ENCODE results near the gene CELF2. TPM values are rescaled to one million over a fixed set of nuclear protein-coding genes. Genes with fewer than 3 reads are reported as not detected.

The CELF2 gene
- total RNA-seq, 1 experiment from 2014 or later = not detected

GRCh38 chr10:11250304-11250703 is 232.6 kb downstream of the CELF2 start:
- Mint-ChIP-seq H3K27ac (ENCODE audit: unreplicated experiment) (no peak overlapping the region), H3K27me3 (ENCODE audit: unreplicated experiment) (peaks cover 36% of the 10 kb centered on the region), H3K36me3 (ENCODE audit: insufficient read depth, unreplicated experiment) (no peaks in the 10 kb centered on the region), H3K9me3 (ENCODE audit: low read depth, unreplicated experiment) (no peaks in the 10 kb centered on the region), H3K4me1 (ENCODE audit: low read depth, unreplicated experiment) (no peaks in the 10 kb centered on the region), H3K4me3 (ENCODE audit: low read depth, unreplicated experiment) (no peak overlapping the region)
- no peak for DNase-seq
- BruUV-seq (replicated peaks) = no TSS peak
- no peak for TF ChIP-seq CTCF (IDR thresholded peaks at IDR 0.05; ENCODE audit: unreplicated experiment)
- CTCF ChIA-PET = no interaction called here
- intact Hi-C loops (cut with micrococcal nuclease; ENCODE audit: unreplicated experiment) = no loop called here

GRCh38 chr10:11252887-11253286 is 235.2 kb downstream of the CELF2 start:
- H3K36me3 Mint-ChIP-seq (ENCODE audit: insufficient read depth, unreplicated experiment) = no peaks in the 10 kb centered on the region
- H3K4me1 Mint-ChIP-seq (ENCODE audit: low read depth, unreplicated experiment) = no peaks in the 10 kb centered on the region
- peaks cover 50% of the 10 kb centered on the region for H3K27me3 Mint-ChIP-seq (ENCODE audit: unreplicated experiment)
- no peak overlapping the region for H3K27ac Mint-ChIP-seq (ENCODE audit: unreplicated experiment)
- BruUV-seq (replicated peaks) = no TSS peak
- H3K9me3 Mint-ChIP-seq (ENCODE audit: low read depth, unreplicated experiment) = no peaks in the 10 kb centered on the region
- intact Hi-C loops (cut with micrococcal nuclease; ENCODE audit: unreplicated experiment) = no loop called here
- CTCF ChIA-PET = no interaction called here
- no peak for TF ChIP-seq CTCF (IDR thresholded peaks at IDR 0.05; ENCODE audit: unreplicated experiment)
- no peak overlapping the region for H3K4me3 Mint-ChIP-seq (ENCODE audit: low read depth, unreplicated experiment)
- no peak for DNase-seq

- H3K27me3 Mint-ChIP-seq (ENCODE audit: unreplicated experiment) = peaks cover 54% of the 10 kb centered on the region
- no peak overlapping the region for H3K27ac Mint-ChIP-seq (ENCODE audit: unreplicated experiment)
- no peaks in the 10 kb centered on the region for H3K4me1 Mint-ChIP-seq (ENCODE audit: low read depth, unreplicated experiment)
- H3K4me3 Mint-ChIP-seq (ENCODE audit: low read depth, unreplicated experiment) = no peak overlapping the region
- no TSS peak for BruUV-seq (replicated peaks)
- H3K9me3 Mint-ChIP-seq (ENCODE audit: low read depth, unreplicated experiment) = no peaks in the 10 kb centered on the region
- CTCF ChIA-PET = no interaction called here
- no peak for TF ChIP-seq CTCF (IDR thresholded peaks at IDR 0.05; ENCODE audit: unreplicated experiment)
- intact Hi-C loops (cut with micrococcal nuclease; ENCODE audit: unreplicated experiment) = no loop called here
- no peaks in the 10 kb centered on the region for H3K36me3 Mint-ChIP-seq (ENCODE audit: insufficient read depth, unreplicated experiment)
- DNase-seq = no peak
Measured at GRCh38 chr10:11253385-11254002, 235.8 kb downstream of the CELF2 start.

- H3K4me3 Mint-ChIP-seq (ENCODE audit: low read depth, unreplicated experiment) = no peak overlapping the region
- H3K4me1 Mint-ChIP-seq (ENCODE audit: low read depth, unreplicated experiment) = no peaks in the 10 kb centered on the region
- DNase-seq = no peak
- TF ChIP-seq CTCF (IDR thresholded peaks at IDR 0.05; ENCODE audit: unreplicated experiment) = no peak
- H3K36me3 Mint-ChIP-seq (ENCODE audit: insufficient read depth, unreplicated experiment) = no peaks in the 10 kb centered on the region
- CTCF ChIA-PET = no interaction called here
- intact Hi-C loops (cut with micrococcal nuclease; ENCODE audit: unreplicated experiment) = no loop called here
- no TSS peak for BruUV-seq (replicated peaks)
- H3K9me3 Mint-ChIP-seq (ENCODE audit: low read depth, unreplicated experiment) = no peaks in the 10 kb centered on the region
- peaks cover 42% of the 10 kb centered on the region for H3K27me3 Mint-ChIP-seq (ENCODE audit: unreplicated experiment)
- H3K27ac Mint-ChIP-seq (ENCODE audit: unreplicated experiment) = no peak overlapping the region
Measured at GRCh38 chr10:11255156-11255555, 237.5 kb downstream of the CELF2 start.
